A673 (cell line): Measurements from ENCODE around the gene ASIC2. TPM values are rescaled to one million over a fixed set of nuclear protein-coding genes. Genes with fewer than 3 reads are reported as not detected.

Experiments used
- BruUV-seq: library from RNA; stranded (reverse); fragments of 400-500 nt; replicated peaks from 2 replicates; lab custom pipeline; 2021; lab: Mats Ljungman, UMichigan
- CTCF ChIA-PET: fragments of 300-600 bp; sonication (Branson Sonifier 250); formaldehyde crosslinking; loops from one replicate; lab custom pipeline; 2022; ENCODE audit warnings: antibody characterized with exemption; lab: Charles Lee
- POLR2A ChIA-PET: fragments of 300-600 bp; sonication (Branson Sonifier 250); formaldehyde crosslinking; loops from one replicate; lab custom pipeline; 2022; ENCODE audit warnings: antibody characterized with exemption; ENCODE audit not compliant: low non-redundant PET; lab: Charles Lee
- DNase-seq: peaks from one replicate; pipeline ENCODE4 v3.0.0-alpha.2; 2015; ENCODE audit warnings: low spot score
- H3K27ac ChIP-seq: fragments of 200-600 bp; sonication (generic); 2 replicates; pipeline ENCODE4 v1.5.1; 2016; ENCODE audit warnings: mixed run types, low read depth, mild to moderate bottlenecking, mixed read lengths, antibody characterized with exemption, low read length; ENCODE audit not compliant: poor library complexity, severe bottlenecking
- H3K27me3 ChIP-seq: fragments of 200-600 bp; sonication (generic); replicated peaks from 2 replicates; pipeline ENCODE4 v1.6.1; 2017; ENCODE audit warnings: mixed run types, low read depth, mild to moderate bottlenecking, mixed read lengths, antibody characterized with exemption, low read length; ENCODE audit not compliant: insufficient read depth, poor library complexity
- H3K36me3 ChIP-seq: fragments of 200-600 bp; sonication (generic); 2 replicates; pipeline ENCODE4 v1.6.1; 2016; ENCODE audit warnings: mixed run types, mild to moderate bottlenecking, mixed read lengths, antibody characterized with exemption, low read length; ENCODE audit not compliant: insufficient read depth, poor library complexity, severe bottlenecking
- H3K4me1 ChIP-seq: fragments of 200-600 bp; sonication (generic); 2 replicates; pipeline ENCODE4 v1.6.1; 2017; ENCODE audit warnings: mixed run types, mild to moderate bottlenecking, mixed read lengths, antibody characterized with exemption, low read length; ENCODE audit not compliant: insufficient read depth, poor library complexity, severe bottlenecking
- H3K4me3 ChIP-seq: fragments of 200-600 bp; sonication (generic); 2 replicates; pipeline ENCODE4 v1.5.1; 2016; ENCODE audit warnings: low read depth, mixed run types, mild to moderate bottlenecking, mixed read lengths, low read length; ENCODE audit not compliant: poor library complexity, severe bottlenecking
- H3K9me3 ChIP-seq: fragments of 200-600 bp; sonication (generic); 2 replicates; pipeline ENCODE4 v1.6.1; 2016; ENCODE audit warnings: mixed run types, low read depth, mild to moderate bottlenecking, mixed read lengths, antibody characterized with exemption, low read length; ENCODE audit not compliant: poor library complexity, severe bottlenecking
- EZH2 ChIP-seq: fragments of 200-600 bp; sonication (generic); IDR thresholded peaks from 2 replicates; pipeline ENCODE4 v1.6.1; 2017; ENCODE audit warnings: borderline replicate concordance, low read depth, mild to moderate bottlenecking, mixed read lengths, antibody characterized with exemption, low read length; ENCODE audit not compliant: poor library complexity, severe bottlenecking
- intact Hi-C: fragments of 100-400 bp; cut with micrococcal nuclease; formaldehyde crosslinking; loops from one replicate; pipeline ENCODE4 v1.10.0; 2022; ENCODE audit not compliant: unreplicated experiment
- total RNA-seq: library from RNA; stranded (reverse); gene quantifications from 2 replicates; pipeline ENCODE4 v1.2.3, GENCODE V29; 2021
- TF ChIP-seq, protein P1 (sequence below): fragments of 300-800, 200-600 bp; sonication (generic); conservative IDR thresholded peaks from 2 replicates; pipeline ENCODE4 v1.5.1; 2017; ENCODE audit warnings: low read depth, mild to moderate bottlenecking, antibody characterized with exemption, low read length, moderate library complexity, mixed read lengths

Gene ASIC2
- total RNA-seq, 1 experiment from 2014 or later, result 8.6 TPM

DNA sequence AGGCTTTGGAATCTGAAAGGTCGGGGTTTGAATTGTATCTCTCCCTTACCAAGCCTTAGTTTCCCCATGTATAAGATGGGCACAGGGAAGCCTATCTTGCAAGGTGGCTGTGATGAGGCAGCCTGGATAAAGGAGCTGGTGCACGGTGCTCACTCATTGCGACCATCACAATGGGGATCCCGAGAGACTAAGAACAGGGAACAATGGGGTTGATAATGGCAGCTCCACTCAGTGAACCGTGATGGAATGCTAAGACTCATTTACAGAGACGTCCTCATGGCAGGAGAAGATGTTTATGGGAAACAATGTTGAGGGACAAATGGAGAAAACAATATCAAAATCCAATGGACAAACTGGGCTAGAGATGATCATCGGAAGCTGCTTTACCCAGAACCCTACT is 219.7 kb downstream of the ASIC2 start:
- H3K4me1 ChIP-seq, result no peaks in the 10 kb centered on the region
- CTCF ChIA-PET, result no interaction called here
- H3K4me3 ChIP-seq, result no peak overlapping the region
- DNase-seq, result no peak
- no TSS peak for BruUV-seq
- H3K36me3 ChIP-seq, result no peaks in the 10 kb centered on the region
- intact Hi-C loops, result no loop called here
- H3K27ac ChIP-seq, result no peak overlapping the region
- peaks cover 3% of the 10 kb centered on the region for H3K9me3 ChIP-seq
- H3K27me3 ChIP-seq, result no peaks in the 10 kb centered on the region
- TF ChIP-seq EZH2, result no peak
- TF ChIP-seq, protein P1, sequence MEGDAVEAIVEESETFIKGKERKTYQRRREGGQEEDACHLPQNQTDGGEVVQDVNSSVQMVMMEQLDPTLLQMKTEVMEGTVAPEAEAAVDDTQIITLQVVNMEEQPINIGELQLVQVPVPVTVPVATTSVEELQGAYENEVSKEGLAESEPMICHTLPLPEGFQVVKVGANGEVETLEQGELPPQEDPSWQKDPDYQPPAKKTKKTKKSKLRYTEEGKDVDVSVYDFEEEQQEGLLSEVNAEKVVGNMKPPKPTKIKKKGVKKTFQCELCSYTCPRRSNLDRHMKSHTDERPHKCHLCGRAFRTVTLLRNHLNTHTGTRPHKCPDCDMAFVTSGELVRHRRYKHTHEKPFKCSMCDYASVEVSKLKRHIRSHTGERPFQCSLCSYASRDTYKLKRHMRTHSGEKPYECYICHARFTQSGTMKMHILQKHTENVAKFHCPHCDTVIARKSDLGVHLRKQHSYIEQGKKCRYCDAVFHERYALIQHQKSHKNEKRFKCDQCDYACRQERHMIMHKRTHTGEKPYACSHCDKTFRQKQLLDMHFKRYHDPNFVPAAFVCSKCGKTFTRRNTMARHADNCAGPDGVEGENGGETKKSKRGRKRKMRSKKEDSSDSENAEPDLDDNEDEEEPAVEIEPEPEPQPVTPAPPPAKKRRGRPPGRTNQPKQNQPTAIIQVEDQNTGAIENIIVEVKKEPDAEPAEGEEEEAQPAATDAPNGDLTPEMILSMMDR, result no peak
- POLR2A ChIA-PET, result no interaction called here

DNA sequence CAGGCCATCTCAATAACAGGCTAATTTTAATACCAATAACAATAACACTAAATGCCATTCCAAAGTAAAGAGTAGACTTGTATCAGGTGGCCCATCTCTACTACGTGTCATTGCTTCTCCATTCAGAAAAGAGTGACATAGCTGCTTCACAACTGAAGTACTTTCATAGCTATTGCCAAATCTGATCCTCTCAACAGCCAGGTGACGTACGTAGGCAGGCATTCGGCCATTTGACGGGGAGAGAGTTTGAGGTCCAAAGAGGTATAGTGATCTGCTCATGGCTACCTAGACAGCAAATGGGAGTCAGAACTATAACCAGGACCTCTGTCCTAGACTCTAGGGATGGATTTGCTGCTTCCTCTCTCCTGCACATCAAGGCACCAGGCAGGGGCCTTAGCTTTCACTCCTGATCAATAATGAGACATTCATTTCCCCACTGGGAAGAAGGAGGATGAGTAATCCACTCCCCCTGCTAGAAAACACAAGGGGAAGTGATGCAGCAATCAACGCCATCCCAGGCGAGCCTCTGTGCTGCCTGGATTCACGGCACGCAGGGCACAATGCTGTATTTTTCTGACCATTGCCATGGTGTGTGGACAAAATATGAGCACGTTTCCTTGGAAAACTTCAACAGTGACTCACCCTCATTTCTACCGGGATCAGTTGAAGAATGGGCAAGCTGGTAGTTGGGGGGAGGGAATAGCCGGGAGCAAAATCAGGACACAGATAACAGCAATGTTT is 220.5 kb downstream of the ASIC2 start:
- POLR2A ChIA-PET, result no interaction called here
- H3K27ac ChIP-seq, result no peak overlapping the region
- H3K4me3 ChIP-seq, result no peak overlapping the region
- DNase-seq, result no peak
- intact Hi-C loops, result no loop called here
- H3K9me3 ChIP-seq, result peaks cover 3% of the 10 kb centered on the region
- TF ChIP-seq EZH2, result no peak
- BruUV-seq, result no TSS peak
- H3K36me3 ChIP-seq, result no peaks in the 10 kb centered on the region
- no peaks in the 10 kb centered on the region for H3K27me3 ChIP-seq
- CTCF ChIA-PET, result no interaction called here
- H3K4me1 ChIP-seq, result no peaks in the 10 kb centered on the region

DNA sequence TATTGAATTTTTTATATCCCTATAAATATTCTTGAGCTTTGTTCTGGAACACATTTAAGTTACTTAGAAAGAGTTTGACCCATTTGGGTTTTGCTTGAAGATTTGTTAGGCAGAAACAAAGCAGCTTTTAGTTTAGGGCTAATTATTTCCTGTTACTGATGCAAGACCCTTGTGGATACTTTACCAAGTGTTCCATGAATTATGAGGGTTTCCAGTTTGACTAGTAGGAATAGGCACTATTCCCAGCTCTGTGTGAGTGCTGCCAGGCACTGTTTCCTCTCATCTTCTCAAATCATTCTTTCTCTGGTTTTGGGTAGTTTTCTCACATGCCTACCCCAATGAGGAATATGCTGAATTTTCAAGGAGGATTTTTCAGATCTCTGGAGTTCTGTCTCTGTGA is 221.4 kb downstream of the ASIC2 start:
- ChIA-PET POLR2A (no interaction called here), CTCF (no interaction called here)
- intact Hi-C loops, result no loop called here
- Histone ChIP-seq H3K9me3 (peaks cover 3% of the 10 kb centered on the region), H3K4me1 (no peaks in the 10 kb centered on the region), H3K27ac (no peak overlapping the region), H3K36me3 (no peaks in the 10 kb centered on the region), H3K4me3 (no peak overlapping the region), H3K27me3 (no peaks in the 10 kb centered on the region)
- no peak for DNase-seq
- no peak for TF ChIP-seq EZH2
- TF ChIP-seq, protein P1, result no peak
- no TSS peak for BruUV-seq

DNA sequence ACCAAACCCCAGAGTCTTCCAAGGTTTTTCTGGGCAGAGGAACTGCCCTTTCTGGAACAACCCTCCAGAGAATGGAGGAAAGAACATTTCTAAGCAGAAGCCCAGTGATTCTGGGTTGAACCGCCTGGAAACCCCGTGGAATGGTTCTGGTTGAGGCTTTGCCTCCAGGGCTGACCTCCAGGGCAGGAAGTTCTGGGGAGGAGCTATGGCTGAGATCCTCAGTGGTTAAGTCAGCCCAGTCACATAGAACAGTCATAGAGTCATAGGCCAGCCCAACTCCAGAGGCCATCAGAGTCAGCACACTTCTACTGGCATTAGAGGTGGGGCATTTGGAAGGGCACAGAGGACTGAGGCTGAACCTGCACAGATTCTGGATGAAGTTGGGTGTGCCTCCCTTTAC is 235.5 kb downstream of the ASIC2 start:
- Histone ChIP-seq H3K27ac (no peak overlapping the region), H3K4me3 (no peak overlapping the region), H3K27me3 (no peaks in the 10 kb centered on the region), H3K4me1 (no peaks in the 10 kb centered on the region), H3K9me3 (no peaks in the 10 kb centered on the region), H3K36me3 (no peaks in the 10 kb centered on the region)
- ChIA-PET CTCF (no interaction called here), POLR2A (no interaction called here)
- no peak for TF ChIP-seq EZH2
- TF ChIP-seq, protein P1, result no peak
- BruUV-seq, result no TSS peak
- no peak for DNase-seq
- intact Hi-C loops, result no loop called here
